NT2/D1 (cell line): Measurements from ENCODE around the gene LLGL2.

Source experiments
- SUZ12 ChIP-seq: IDR thresholded peaks from 2 replicates; pipeline ENCODE4 v1.6.1; 2011; ENCODE audit not compliant: insufficient read length, insufficient read depth; ENCODE audit errors: extremely low read depth
- YY1 ChIP-seq: IDR thresholded peaks from 2 replicates; pipeline ENCODE4 v1.6.1; 2011; ENCODE audit not compliant: insufficient read length, insufficient read depth
- ZNF274 ChIP-seq: IDR thresholded peaks from 2 replicates; pipeline ENCODE4 v1.6.1; 2011; ENCODE audit warnings: mild to moderate bottlenecking, low read depth, low read length

DNA sequence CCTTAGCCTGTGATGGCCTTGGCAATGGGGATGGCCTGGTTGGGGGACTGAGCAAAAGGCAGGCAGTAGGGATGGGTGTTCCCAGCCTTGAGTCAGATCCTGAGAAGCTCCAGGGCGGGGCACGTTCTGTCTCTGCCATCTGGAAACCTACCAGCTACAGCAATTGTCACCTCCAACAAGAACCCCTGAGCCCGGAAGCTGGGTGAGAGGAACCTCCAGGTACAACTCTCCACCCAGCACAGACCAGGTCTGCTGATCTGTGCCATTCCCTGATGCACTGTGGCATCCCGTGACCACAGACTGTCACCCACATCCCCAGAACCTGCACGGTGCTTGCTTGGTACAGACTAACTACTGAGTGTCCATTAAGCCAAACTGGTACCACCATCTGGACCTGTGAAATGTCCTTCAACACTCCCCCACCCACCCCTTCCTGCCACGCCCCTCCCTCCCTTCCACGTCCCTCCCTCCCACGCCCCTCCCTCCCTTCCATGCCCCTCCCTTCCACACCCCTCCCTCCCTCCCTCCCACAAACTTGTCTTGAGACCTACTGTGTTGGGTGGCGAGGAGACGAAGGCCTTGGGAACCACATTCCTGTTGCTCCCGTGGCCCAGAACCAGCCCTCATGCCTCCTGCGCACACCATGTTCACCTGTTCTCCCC lies 78.7 kb downstream of the LLGL2 start:
- TF ChIP-seq YY1 (no peak), ZNF274 (no peak), SUZ12 (no peak)
